Testis (tissue), 3 donors: ENCODE data around the gene ITGB1. TPM values are rescaled to one million over a fixed set of nuclear protein-coding genes. Genes with fewer than 3 reads are reported as not detected.

Source experiments
- DNase-seq: peaks from one replicate; pipeline ENCODE4 v3.0.0-alpha.2; 2019
- H3K27ac ChIP-seq, 2 donors: fragments of 200-600 bp; sonication (generic); one replicate each; pipeline ENCODE4 v1.5.1; 2019
- H3K27me3 ChIP-seq: fragments of 200-600 bp; sonication (generic); one replicate; pipeline ENCODE4 v1.5.1; 2019
- H3K36me3 ChIP-seq: fragments of 200-600 bp; sonication (generic); one replicate; pipeline ENCODE4 v1.5.1; 2017; ENCODE audit warnings: low read depth; ENCODE audit errors: missing control alignments
- H3K4me1 ChIP-seq: fragments of 200-600 bp; sonication (generic); one replicate; pipeline ENCODE4 v1.5.1; 2019
- H3K4me3 ChIP-seq, 2 donors: fragments of 200-600 bp; sonication (generic); one replicate each; pipeline ENCODE4 v1.5.1; 2017 to 2019
- H3K9me3 ChIP-seq: fragments of 200-600 bp; sonication (generic); one replicate; pipeline ENCODE4 v1.5.1; 2017
- POLR2A ChIP-seq: fragments of 450-650 bp; IDR thresholded peaks from one replicate; pipeline ENCODE4 v1.6.1; 2017; ENCODE audit warnings: antibody characterized with exemption, mild to moderate bottlenecking, moderate library complexity
- WGBS, 2 donors: methylation state at CpG; one replicate each; pipeline ENCODE4 v1.1.5; 2018; 5-methylcytosine and 5-hydroxymethylcytosine counted together
- intact Hi-C: fragments of 100-400 bp; cut with DNase I; formaldehyde crosslinking; loops from one replicate; pipeline ENCODE4 v1.15.1; 2023; ENCODE audit warnings: low total_unique reads
- polyA plus RNA-seq: library from polyadenylated mRNA; stranded (reverse); fragments of 350-450 nt; fragmentation: Illumina TruSeq; extraction: RNeasy Lipid Tissue Mini Kit (QIAGEN cat#74804); gene quantifications from one replicate; pipeline ENCODE4 v1.2.3, GENCODE V29; 2014; ENCODE audit warnings: low read depth, low replicate concordance; ENCODE audit not compliant: insufficient read depth
- total RNA-seq, 2 donors: library from RNA; depleted of rRNA; stranded (reverse); fragments of >200 nt; gene quantifications; one replicate each; pipeline ENCODE4 v1.2.3, GENCODE V29; 2016
- TF ChIP-seq, protein P1 (sequence below), 3 experiments: fragments of 450-650 bp in 2 of 3; fragments of 200-600 bp in 1 of 3; sonication (generic) in 1 of 3; IDR thresholded peaks; one replicate each; pipeline ENCODE4 v1.5.1; 2016 to 2019; ENCODE audit warnings: antibody characterized with exemption in 3 of 3, mild to moderate bottlenecking in 2 of 3, moderate library complexity in 1 of 3

ITGB1 gene
- total and polyA plus RNA-seq, 3 donors from 2014 or later, result 158 to 189 (median 175) TPM

- Histone ChIP-seq H3K4me3 (no peak overlapping the region), H3K4me1 (peaks cover 22% of the 10 kb centered on the region), H3K27me3 (no peaks in the 10 kb centered on the region), H3K27ac (no peak overlapping the region), H3K36me3 (no peaks in the 10 kb centered on the region), H3K9me3 (no peaks in the 10 kb centered on the region)
- no peak for TF ChIP-seq POLR2A
- TF ChIP-seq, protein P1, sequence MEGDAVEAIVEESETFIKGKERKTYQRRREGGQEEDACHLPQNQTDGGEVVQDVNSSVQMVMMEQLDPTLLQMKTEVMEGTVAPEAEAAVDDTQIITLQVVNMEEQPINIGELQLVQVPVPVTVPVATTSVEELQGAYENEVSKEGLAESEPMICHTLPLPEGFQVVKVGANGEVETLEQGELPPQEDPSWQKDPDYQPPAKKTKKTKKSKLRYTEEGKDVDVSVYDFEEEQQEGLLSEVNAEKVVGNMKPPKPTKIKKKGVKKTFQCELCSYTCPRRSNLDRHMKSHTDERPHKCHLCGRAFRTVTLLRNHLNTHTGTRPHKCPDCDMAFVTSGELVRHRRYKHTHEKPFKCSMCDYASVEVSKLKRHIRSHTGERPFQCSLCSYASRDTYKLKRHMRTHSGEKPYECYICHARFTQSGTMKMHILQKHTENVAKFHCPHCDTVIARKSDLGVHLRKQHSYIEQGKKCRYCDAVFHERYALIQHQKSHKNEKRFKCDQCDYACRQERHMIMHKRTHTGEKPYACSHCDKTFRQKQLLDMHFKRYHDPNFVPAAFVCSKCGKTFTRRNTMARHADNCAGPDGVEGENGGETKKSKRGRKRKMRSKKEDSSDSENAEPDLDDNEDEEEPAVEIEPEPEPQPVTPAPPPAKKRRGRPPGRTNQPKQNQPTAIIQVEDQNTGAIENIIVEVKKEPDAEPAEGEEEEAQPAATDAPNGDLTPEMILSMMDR (IDR thresholded peaks at IDR 0.05), result no peak
- intact Hi-C loops, result no loop called here
- no peak for DNase-seq
- WGBS, 2 donors, result 71 to 79% methylated on average over 4 of the region's 4 CpGs
Measured at GRCh38 chr10:32952541-32953276, 5.3 kb downstream of the ITGB1 start.

- H3K9me3 ChIP-seq, result no peaks in the 10 kb centered on the region
- intact Hi-C loops, result no loop called here
- no peak for TF ChIP-seq POLR2A
- TF ChIP-seq, protein P1 (IDR thresholded peaks at IDR 0.05), result no peak
- H3K4me3 ChIP-seq, result no peak overlapping the region
- no peak overlapping the region for H3K27ac ChIP-seq
- no peaks in the 10 kb centered on the region for H3K36me3 ChIP-seq
- no peaks in the 10 kb centered on the region for H3K27me3 ChIP-seq
- peaks cover 22% of the 10 kb centered on the region for H3K4me1 ChIP-seq
- DNase-seq, result no peak
Measured at GRCh38 chr10:32952094-32952493, 5.9 kb downstream of the ITGB1 start.

DNA sequence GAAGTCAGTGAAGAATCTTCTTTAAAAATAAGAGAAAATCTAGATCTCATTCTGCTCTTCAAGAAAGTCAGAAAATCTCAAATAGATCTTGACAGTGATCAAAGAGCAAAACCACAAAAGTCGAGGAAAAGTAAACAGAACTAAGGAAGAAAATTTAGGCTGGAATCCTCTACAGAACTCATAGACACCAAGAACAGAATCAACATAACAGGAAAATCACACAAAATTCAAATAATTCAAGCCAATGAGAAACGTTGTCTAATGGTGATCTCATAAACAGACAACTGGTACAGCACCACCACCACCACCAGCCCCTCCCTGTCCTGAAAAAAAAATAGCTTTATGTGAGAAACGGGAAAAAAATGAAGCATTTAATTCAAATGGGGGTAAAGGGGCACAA, 6.9 kb downstream of the ITGB1 start:
- DNase-seq, result no peak
- no peaks in the 10 kb centered on the region for H3K27me3 ChIP-seq
- no peak overlapping the region for H3K27ac ChIP-seq
- TF ChIP-seq, protein P1 (IDR thresholded peaks at IDR 0.05), result no peak
- TF ChIP-seq POLR2A, result no peak
- H3K36me3 ChIP-seq, result no peaks in the 10 kb centered on the region
- no peak overlapping the region for H3K4me3 ChIP-seq
- intact Hi-C loops, result no loop called here
- no peaks in the 10 kb centered on the region for H3K9me3 ChIP-seq
- peaks cover 19% of the 10 kb centered on the region for H3K4me1 ChIP-seq
- WGBS, 2 donors, result 67 to 68% methylated on average over 3 of the region's 3 CpGs

GRCh38 chr10:32950591-32951108, 7.4 kb downstream of the ITGB1 start:
- no peak for TF ChIP-seq POLR2A
- TF ChIP-seq, protein P1 (IDR thresholded peaks at IDR 0.05), result no peak
- DNase-seq, result no peak
- H3K9me3 ChIP-seq, result no peaks in the 10 kb centered on the region
- no peaks in the 10 kb centered on the region for H3K36me3 ChIP-seq
- H3K4me1 ChIP-seq, result peaks cover 14% of the 10 kb centered on the region
- H3K4me3 ChIP-seq, result no peak overlapping the region
- no peak overlapping the region for H3K27ac ChIP-seq
- no peaks in the 10 kb centered on the region for H3K27me3 ChIP-seq
- intact Hi-C loops, result no loop called here
- 71 to 86% methylated on average over 5 of the region's 5 CpGs for WGBS, 2 donors

DNA sequence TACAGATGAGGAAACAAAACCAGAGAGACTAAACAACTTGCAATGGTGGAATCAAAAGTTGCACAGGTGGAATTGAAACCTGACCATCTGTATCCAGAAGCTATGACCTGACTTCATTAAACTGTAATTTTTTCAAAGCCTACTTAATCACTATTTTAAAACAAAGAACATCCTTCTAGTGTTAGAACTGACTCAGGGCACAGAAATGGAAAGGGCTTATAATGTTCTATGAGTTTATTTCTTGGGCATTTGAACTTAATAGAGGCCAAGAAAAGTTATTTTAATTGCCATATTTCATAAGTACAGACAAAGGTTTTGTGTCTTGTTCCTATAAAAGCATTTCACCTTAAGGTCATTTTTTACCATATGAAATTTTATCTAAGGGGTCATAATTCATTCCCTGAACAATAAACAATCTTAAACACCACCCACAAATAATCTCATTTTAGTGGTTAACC, 8.8 kb downstream of the ITGB1 start:
- H3K27ac ChIP-seq, result no peak overlapping the region
- H3K36me3 ChIP-seq, result no peaks in the 10 kb centered on the region
- intact Hi-C loops, result no loop called here
- DNase-seq, result no peak
- peaks cover 6% of the 10 kb centered on the region for H3K4me1 ChIP-seq
- no peaks in the 10 kb centered on the region for H3K27me3 ChIP-seq
- no peak overlapping the region for H3K4me3 ChIP-seq
- no peaks in the 10 kb centered on the region for H3K9me3 ChIP-seq
- no peak for TF ChIP-seq POLR2A
- TF ChIP-seq, protein P1 (IDR thresholded peaks at IDR 0.05), result no peak
